DMS53 treated with DMSO at 0.1 percent for 48 hours (cell line): ENCODE results near the gene BTG1.

Experiments
- DNase-seq: peaks from one replicate; lab custom pipeline; 2025; ENCODE audit not compliant: unreplicated experiment; lab: John Stamatoyannopoulos, UW

BTG1 gene

GRCh38 chr12:92134638-92135274, 10.9 kb downstream of the BTG1 start:
- no peak for DNase-seq

- no peak for DNase-seq
Observed at GRCh38 chr12:92133795-92134637, 11.6 kb downstream of the BTG1 start.

DNA sequence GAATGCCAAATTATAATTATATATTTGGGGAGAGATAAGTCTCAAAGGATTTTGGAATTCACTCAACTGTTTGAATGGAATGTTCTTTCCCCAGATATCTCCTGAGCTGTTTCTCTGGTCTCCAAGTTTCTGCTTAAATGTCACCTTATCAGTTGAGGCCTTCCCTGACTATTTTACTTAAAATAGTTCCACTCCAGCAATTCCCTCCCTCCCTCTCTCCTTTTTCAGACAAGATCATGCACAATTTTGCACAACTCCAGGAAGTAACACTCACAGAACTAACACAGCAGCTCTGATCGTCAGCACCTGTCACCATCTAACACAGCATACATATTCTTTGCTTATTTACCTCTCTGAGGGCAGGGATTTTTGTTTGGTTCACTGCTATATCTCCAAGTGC, 12.5 kb downstream of the BTG1 start:
- peak; percentile 44 for DNase-seq

- DNase-seq = no peak
Observed at GRCh38 chr12:92132288-92132687, 13.4 kb downstream of the BTG1 start.

DNA sequence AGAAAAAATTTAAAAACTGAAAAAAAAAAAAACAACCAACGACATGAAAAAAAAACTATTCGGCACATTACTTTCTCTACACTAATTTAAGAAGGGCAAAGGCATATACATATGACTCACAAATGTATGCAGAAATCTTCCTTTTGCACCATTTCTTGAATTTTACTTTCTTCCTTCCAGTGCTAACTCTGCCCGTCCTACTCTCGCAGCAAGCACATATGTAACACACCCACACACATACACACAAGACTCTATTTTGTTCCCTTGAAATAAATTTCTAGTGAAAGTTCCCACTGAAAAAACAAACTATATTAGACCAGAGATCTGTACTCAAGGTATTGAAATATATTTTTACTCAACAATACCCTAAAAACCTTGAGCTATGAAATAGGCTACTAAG, 14.6 kb downstream of the BTG1 start:
- DNase-seq = no peak

- DNase-seq = no peak
Observed at GRCh38 chr12:92129609-92130008, 16.0 kb downstream of the BTG1 start.

- no peak for DNase-seq
Observed at GRCh38 chr12:92128612-92129011, 17.0 kb downstream of the BTG1 start.

DNA sequence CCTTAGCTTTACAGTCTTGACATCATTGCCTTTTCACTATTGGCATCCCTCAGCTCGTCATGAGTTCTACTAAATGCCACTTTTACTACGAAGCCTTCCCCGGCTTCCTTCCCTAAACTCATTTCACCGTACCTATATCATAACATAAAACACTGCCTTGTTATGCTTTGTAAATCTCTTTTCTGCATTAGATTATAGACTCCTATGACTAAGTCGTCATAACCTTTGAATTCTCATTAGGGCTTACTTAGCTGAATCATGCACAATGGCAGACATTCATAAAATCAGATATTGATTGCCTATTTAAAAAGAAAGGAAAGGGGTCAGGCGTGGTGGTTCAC, 21.0 kb downstream of the BTG1 start:
- no peak for DNase-seq

- DNase-seq = no peak
Observed at GRCh38 chr12:92123780-92124688, 21.6 kb downstream of the BTG1 start.

DNA sequence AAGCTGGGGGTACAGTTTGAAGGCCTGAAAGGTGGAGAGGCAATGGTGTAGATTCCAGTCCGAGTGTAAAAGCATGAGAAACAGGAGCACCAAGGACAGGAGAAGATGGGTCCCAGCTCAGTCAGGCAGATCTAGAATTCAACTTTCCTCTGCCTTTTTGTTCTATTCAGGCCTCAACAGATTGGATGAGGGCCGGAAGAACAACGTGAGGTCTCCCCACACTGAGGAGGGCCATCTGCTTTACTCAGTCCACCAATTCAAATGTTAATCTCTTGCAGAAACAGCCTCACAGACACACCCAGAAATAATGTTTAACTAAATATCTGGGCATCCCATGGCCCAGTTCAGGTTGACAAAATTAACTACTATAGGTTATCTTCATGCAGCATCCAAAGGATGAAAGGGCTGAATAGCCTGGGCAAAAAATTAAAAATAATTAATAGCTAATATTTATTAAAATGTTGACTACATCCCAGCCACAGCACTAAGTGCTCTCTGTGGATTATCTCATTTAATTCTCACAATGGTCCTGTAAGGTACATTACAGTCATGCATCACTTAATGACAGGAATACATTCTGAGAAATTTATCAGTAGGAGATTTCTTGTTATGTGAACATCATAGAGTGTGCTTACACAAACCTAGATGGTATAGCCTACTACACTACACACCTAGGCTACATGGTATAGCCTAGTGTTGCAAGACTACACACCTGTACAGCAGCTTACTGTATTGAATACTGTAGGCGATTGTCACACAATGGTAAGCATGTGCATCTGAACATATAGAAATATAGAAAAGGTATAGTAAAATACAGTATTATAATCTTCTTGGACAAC, 22.5 kb downstream of the BTG1 start:
- no peak for DNase-seq

DNA sequence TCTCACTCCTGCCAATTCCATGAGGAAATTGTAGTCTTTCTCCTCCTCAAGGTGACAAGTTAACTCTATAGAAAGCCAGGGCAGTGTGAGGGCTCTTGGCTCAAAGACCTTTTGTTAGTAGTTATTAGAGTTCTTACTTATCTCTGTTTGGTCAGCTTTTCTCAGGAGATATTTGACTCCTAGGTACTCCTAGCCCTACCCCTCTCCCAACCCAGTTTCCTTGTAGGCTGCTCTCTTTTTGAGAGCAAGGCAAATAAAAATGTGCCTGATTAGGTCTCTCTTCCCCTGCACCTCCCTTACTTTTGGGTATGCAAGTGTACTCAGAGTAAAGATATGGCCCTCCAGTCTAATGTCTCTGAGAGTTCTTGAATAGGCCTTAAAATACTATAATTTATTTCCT, 23.8 kb downstream of the BTG1 start:
- no peak for DNase-seq

DNA sequence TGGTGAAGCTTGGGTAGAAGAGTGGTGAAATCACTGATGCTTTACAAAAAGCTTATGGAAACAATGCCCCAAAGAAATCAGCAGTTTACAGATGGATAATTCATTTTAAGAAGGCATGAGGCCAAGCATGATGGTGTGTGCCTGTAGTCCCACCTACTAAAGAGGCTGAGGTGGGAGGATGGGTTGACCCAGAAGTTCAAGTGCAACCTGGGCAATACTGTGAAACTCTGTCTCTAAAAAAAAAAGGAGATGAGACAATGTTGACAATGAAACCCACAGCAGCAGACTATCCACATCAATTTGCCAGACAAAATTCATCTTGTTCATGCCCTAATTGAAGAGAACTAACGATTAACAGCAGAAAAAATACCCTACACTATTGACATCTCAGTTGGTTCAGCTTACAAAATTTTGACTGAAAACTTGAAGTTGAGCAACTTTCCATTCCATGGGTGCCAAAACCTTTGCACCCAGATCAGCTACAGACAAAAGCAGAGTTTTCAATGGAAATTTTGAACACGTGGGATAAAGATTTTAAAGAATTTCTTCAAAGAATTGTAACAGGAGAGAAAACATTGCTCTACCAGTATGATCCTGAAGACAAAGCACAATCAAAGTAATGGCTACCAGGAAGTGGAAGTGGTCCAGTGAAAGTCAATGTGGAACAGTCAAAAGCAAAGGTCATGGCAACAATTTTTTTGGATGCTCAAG, 26.7 kb downstream of the BTG1 start:
- no peak for DNase-seq

DNA sequence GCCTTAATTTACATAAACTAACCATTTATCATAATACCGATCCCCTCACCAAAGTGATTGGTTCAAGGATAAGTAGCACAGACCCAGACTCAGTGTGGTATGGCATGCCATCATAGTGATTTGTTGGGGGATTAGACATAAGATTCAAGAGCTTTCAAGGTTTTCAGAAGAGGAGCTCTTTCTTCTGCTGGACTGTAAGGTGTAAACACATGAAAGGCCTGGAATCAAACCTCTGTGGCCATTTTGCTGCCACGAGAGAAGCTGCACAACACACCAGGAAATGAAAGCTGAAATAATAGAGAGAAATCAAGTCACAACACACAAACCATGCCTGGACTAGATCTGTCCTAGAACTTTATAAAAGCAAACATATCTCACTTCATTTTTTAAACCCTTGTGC, 30.8 kb downstream of the BTG1 start:
- no peak for DNase-seq

DNA sequence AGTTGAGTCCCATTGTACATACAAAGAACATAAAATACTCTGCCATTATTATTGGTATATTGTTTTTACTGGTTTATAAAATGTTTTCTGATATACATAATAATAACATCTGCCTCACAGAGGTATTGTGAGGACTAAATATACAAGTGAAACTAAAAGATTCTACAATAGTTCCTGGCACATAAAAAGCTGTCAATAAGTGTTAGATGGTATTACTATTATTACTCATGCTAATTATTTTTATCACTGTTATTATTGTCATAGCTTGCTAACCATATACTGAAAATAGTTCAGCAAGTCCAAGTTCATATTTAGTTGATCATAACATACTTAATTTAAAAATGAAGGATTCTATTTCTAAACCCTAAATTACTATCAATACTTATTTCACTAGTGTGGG, 34.4 kb downstream of the BTG1 start:
- DNase-seq = no peak

- no peak for DNase-seq
Observed at GRCh38 chr12:92110083-92110640, 35.5 kb downstream of the BTG1 start.

DNA sequence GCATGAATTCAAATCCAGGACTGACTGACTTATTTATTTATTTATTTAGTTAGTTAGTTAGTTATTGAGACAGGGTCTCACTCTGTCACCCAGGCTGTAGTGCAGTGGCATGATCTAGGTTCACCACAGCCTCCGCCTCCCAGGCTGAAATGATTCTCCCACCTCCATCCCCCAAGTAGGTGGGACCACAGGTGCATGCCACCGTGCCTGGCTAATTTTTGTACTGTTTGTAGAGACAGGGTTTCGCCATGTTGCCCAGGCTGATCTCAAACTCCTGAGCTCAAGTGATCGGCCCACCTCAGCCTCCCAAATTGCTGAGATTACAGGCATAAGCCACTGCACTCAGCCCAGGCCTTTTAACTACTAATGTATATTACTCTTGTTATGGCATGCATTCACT, 36.0 kb downstream of the BTG1 start:
- DNase-seq = no peak

GRCh38 chr12:92108651-92109050, 37.0 kb downstream of the BTG1 start:
- DNase-seq = peak; percentile 30

GRCh38 chr12:92107621-92108131, 38.0 kb downstream of the BTG1 start:
- DNase-seq = peak; percentile 67

DNA sequence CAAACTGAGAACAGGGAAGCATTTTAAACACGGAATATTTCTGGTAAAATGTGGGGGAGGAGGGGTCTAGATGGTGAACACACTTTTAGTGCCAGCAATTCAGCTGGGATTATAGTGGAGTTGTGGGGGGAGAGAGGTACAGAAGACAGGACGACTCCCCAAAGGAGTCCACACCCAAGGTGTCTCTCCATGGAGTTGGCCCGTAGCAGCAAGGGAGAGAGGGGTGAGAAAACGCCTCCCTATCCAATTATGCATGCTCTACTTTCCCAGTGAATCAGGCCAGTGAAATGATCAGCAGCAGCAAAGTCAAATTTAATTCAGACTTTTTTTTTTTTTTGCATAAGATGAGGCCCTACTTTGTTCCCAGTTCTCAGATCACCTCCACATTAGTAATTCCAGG, 38.6 kb downstream of the BTG1 start:
- DNase-seq = no peak

GRCh38 chr12:92105676-92106075, 40.0 kb downstream of the BTG1 start:
- no peak for DNase-seq
